GM12891 (cell line): ENCODE data around the gene USP43.

Source experiments
- POLR2A ChIP-seq: IDR thresholded peaks from 2 replicates; pipeline ENCODE4 v1.6.1; 2011; ENCODE audit warnings: low read depth, low read length, control low read depth
- POLR2AphosphoS5 ChIP-seq: IDR thresholded peaks from 2 replicates; pipeline ENCODE4 v1.6.1; 2011; ENCODE audit warnings: low read depth, low read length, control low read depth

- TF ChIP-seq POLR2A (no peak), POLR2AphosphoS5 (no peak)
Measured at GRCh38 chr17:9632741-9633140, 12.6 kb upstream of the USP43 start.
